GM18517 (cell line): ENCODE data around the gene SSX3.
"Not testable (repeated sequence)": the region's sequence is repeated elsewhere in the genome, so short reads cannot be mapped to it uniquely, and the experiment has no call there.

Experiments
- ATAC-seq: cut with Tn5 transposase; IDR thresholded peaks from one replicate; pipeline ENCODE4 v1.9.1; 2021; ENCODE audit warnings: mild to moderate bottlenecking, moderate library complexity; ENCODE audit not compliant: unreplicated experiment

SSX3 gene

GRCh38 chrX:48356315-48357094 lies at the start of gene SSX3:
TSS of gene SSX3 (minus strand) at chrX:48356703. CDS start at chrX:48355249, 1,454 bp downstream.
- not testable (repeated sequence) for ATAC-seq

DNA sequence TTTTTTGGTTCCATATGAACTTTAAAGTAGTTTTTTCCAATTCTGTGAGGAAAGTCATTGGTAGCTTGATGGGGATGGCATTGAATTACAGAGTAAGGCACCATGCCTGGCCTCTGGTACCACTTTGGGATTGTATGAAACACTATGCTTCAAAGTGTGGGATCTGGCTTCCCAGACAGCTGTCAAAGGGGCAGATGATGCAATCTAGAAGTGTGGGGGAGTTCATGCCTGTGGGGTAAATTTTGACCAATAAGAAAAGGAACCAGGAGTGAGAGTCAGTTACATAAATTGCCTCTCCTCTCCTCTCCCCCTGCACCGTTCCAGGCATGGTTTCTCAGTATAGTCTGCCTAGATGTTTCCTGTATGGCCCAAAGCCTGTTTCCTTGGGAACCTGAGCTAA lies 41.3 kb upstream of the SSX3 start:
- not testable (repeated sequence) for ATAC-seq

DNA sequence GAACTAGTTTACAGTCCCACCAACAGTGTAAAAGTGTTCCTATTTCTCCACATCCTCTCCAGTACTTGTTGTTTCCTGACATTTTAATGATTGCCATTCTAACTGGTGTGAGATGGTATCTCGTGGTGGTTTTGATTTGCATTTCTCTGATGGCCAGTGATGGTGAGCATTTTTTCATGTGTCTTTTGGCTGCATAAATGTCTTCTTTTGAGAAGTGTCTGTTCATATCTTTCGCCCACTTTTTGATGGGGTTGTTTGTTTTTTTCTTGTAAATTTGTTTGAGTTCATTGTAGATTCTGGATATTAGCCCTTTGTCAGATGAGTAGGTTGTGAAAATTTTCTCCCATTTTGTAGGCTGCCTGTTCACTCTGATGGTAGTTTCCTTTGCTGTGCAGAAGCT lies 40.4 kb upstream of the SSX3 start:
- not testable (repeated sequence) for ATAC-seq

GRCh38 chrX:48383239-48383638 lies 26.7 kb upstream of the SSX3 start, which contains the start of gene SSX4:
TSS of gene SSX4 (plus strand) at chrX:48383539. CDS start at chrX:48384054, 515 bp downstream.
- not testable (repeated sequence) for ATAC-seq

DNA sequence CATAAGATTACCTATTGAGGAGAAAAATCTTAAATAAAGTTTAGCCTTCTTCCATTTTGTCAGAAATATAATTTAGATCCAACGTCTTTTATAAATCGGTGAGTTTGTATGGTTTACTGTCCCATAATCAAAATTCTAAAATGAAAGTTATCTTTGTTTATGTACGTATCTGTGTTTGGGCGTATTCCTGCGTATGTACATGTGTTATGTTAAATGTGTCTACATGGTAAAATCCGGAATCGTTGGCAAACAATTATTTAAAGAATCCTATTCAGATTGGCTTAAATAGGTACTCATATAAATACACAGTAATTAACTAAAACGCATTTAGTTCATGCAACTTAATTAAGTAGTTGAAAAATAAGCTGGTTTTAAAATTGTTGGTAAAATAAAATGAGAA lies 13.9 kb upstream of the SSX3 start:
- not testable (repeated sequence) for ATAC-seq

GRCh38 chrX:48367717-48368408 lies 11.4 kb upstream of the SSX3 start:
- ATAC-seq = not testable (repeated sequence)

- ATAC-seq = not testable (repeated sequence)
These were observed 2.8 kb upstream of the SSX3 start for GRCh38 chrX:48359281-48359680.

GRCh38 chrX:48357681-48358080 lies 1.2 kb upstream of the SSX3 start:
- ATAC-seq = no peak

DNA sequence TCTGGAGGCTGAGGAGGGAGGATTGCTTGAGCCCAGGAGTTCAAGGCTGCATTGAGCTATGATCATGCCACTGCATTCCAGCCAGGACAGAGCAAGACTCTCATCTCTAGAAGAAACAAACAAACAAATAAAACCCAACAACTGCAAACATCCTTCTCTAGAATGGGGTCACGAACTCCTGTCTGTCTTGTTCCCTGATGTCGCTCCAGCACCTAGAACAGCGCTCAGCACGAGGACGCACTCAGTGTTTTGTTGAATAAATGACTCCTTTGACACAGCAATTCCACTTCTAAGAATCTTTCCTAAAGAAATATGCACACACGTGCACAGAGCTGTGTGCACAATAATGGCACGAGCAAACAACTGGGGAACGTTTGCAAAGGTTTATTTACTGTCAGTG lies 10.4 kb downstream of the SSX3 start:
- ATAC-seq = not testable (repeated sequence)

DNA sequence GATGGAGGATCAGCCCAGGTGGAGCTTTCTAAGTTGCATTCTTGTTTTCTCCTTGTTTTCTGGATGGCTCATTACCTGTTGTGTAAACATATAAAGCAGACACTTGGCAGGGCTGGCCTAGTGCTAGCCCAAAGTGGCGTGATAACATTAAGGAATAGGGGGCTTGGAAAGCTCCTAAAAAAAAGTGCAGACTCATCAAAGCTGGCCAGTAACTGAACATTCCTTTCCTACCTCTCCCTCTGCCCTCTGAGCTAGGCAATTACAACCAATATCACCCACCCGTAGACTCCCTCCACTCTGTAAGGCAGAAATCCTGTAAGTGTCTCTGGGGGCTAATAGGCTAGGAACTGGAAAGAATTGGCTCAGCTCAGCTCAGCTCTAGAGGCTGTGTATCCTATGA lies 42.5 kb downstream of the SSX3 start:
- ATAC-seq = not testable (repeated sequence)

DNA sequence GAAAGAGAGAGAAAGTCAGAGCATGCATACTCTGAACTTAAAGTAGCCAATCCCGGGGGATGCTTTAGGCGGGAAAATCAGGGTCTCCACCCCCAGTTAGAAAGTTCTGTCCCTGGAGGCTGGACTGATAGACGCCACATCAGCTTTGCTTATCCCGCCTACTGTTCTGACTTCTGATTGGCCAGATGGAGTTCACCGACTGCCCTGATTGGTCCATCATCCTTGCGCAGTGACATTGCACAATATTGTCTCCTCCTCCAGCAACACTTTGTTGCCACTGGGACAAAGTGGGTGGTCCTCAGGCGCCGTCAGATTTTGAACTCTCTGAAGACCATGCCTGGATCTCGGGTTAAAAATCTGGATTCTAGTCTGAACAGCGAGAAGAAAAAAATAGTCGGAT lies 50.3 kb downstream of the SSX3 start:
- no peak for ATAC-seq
